Measurements from ENCODE around the gene R3HDM2.
A peak's percentile ranks its signal among the peaks of the same experiment; 100 is the strongest.
"Not testable (repeated sequence)": the region's sequence is repeated elsewhere in the genome, so short reads cannot be mapped to it uniquely, and the experiment has no call there.

Gene R3HDM2

GRCh38 chr12:57429473-57430111 is 1.3 kb downstream of the R3HDM2 start:
- H3K36me3 Mint-ChIP-seq (ENCODE audit: low read depth) = peaks cover 9% of the 10 kb centered on the region
- H3K27me3 Mint-ChIP-seq = no peaks in the 10 kb centered on the region
- no peaks in the 10 kb centered on the region for H3K9me3 Mint-ChIP-seq
- H3K4me1 Mint-ChIP-seq (ENCODE audit: low read depth) = peaks cover 33% of the 10 kb centered on the region
- H3K4me3 Mint-ChIP-seq = peak overlapping the region; percentile 94
- peak overlapping the region; percentile 97 for H3K27ac Mint-ChIP-seq

- Mint-ChIP-seq H3K36me3 (ENCODE audit: low read depth) (peaks cover 14% of the 10 kb centered on the region), H3K9me3 (no peaks in the 10 kb centered on the region), H3K27me3 (no peaks in the 10 kb centered on the region), H3K4me3 (peak overlapping the region; percentile 94), H3K4me1 (ENCODE audit: low read depth) (peaks cover 33% of the 10 kb centered on the region), H3K27ac (peak overlapping the region; percentile 97)
Measured at GRCh38 chr12:57428965-57429364, 1.9 kb downstream of the R3HDM2 start.

GRCh38 chr12:57426948-57427347 is 3.9 kb downstream of the R3HDM2 start:
- H3K9me3 Mint-ChIP-seq, H3K27me3 Mint-ChIP-seq, H3K4me3 Mint-ChIP-seq, H3K27ac Mint-ChIP-seq: not testable (repeated sequence)
- H3K36me3 Mint-ChIP-seq (ENCODE audit: low read depth) = peaks cover 24% of the 10 kb centered on the region
- H3K4me1 Mint-ChIP-seq (ENCODE audit: low read depth) = peaks cover 33% of the 10 kb centered on the region

- Mint-ChIP-seq H3K4me3 (no peak overlapping the region), H3K27me3 (no peaks in the 10 kb centered on the region), H3K9me3 (no peaks in the 10 kb centered on the region), H3K36me3 (ENCODE audit: low read depth) (peaks cover 30% of the 10 kb centered on the region), H3K27ac (no peak overlapping the region), H3K4me1 (ENCODE audit: low read depth) (peaks cover 20% of the 10 kb centered on the region)
Measured at GRCh38 chr12:57420482-57420881, 10.4 kb downstream of the R3HDM2 start.

GRCh38 chr12:57419495-57419894 is 11.3 kb downstream of the R3HDM2 start:
- Mint-ChIP-seq H3K27ac (no peak overlapping the region), H3K27me3 (no peaks in the 10 kb centered on the region), H3K4me3 (no peak overlapping the region), H3K36me3 (ENCODE audit: low read depth) (peaks cover 28% of the 10 kb centered on the region), H3K4me1 (ENCODE audit: low read depth) (peaks cover 28% of the 10 kb centered on the region), H3K9me3 (no peaks in the 10 kb centered on the region)

- peaks cover 28% of the 10 kb centered on the region for H3K4me1 Mint-ChIP-seq (ENCODE audit: low read depth)
- peaks cover 24% of the 10 kb centered on the region for H3K36me3 Mint-ChIP-seq (ENCODE audit: low read depth)
- no peak overlapping the region for H3K27ac Mint-ChIP-seq
- H3K9me3 Mint-ChIP-seq = no peaks in the 10 kb centered on the region
- no peaks in the 10 kb centered on the region for H3K27me3 Mint-ChIP-seq
- no peak overlapping the region for H3K4me3 Mint-ChIP-seq
Measured at GRCh38 chr12:57418255-57418654, 12.6 kb downstream of the R3HDM2 start.

GRCh38 chr12:57416039-57416996 is 14.5 kb downstream of the R3HDM2 start:
- Mint-ChIP-seq H3K36me3 (ENCODE audit: low read depth) (peaks cover 13% of the 10 kb centered on the region), H3K27ac (peak overlapping the region; percentile 43), H3K27me3 (no peaks in the 10 kb centered on the region), H3K4me1 (ENCODE audit: low read depth) (peaks cover 38% of the 10 kb centered on the region), H3K4me3 (no peak overlapping the region), H3K9me3 (no peaks in the 10 kb centered on the region)

GRCh38 chr12:57415088-57415487 is 15.8 kb downstream of the R3HDM2 start:
- Mint-ChIP-seq H3K27ac (no peak overlapping the region), H3K4me1 (ENCODE audit: low read depth) (peaks cover 38% of the 10 kb centered on the region), H3K4me3 (no peak overlapping the region), H3K9me3 (no peaks in the 10 kb centered on the region), H3K36me3 (ENCODE audit: low read depth) (peaks cover 6% of the 10 kb centered on the region), H3K27me3 (no peaks in the 10 kb centered on the region)

- H3K4me3 Mint-ChIP-seq; H3K36me3 Mint-ChIP-seq (ENCODE audit: low read depth); H3K27ac Mint-ChIP-seq; H3K27me3 Mint-ChIP-seq; H3K9me3 Mint-ChIP-seq: not testable (repeated sequence)
- peaks cover 34% of the 10 kb centered on the region for H3K4me1 Mint-ChIP-seq (ENCODE audit: low read depth)
Measured at GRCh38 chr12:57414160-57414559, 16.7 kb downstream of the R3HDM2 start.

GRCh38 chr12:57410534-57410933 is 20.3 kb downstream of the R3HDM2 start:
- Mint-ChIP-seq H3K36me3 (ENCODE audit: low read depth) (peaks cover 9% of the 10 kb centered on the region), H3K27ac (no peak overlapping the region), H3K27me3 (no peaks in the 10 kb centered on the region), H3K4me1 (ENCODE audit: low read depth) (peaks cover 26% of the 10 kb centered on the region), H3K9me3 (no peaks in the 10 kb centered on the region), H3K4me3 (no peak overlapping the region)

GRCh38 chr12:57404966-57405640 is 25.7 kb downstream of the R3HDM2 start:
- peaks cover 9% of the 10 kb centered on the region for H3K4me1 Mint-ChIP-seq (ENCODE audit: low read depth)
- no peak overlapping the region for H3K4me3 Mint-ChIP-seq
- H3K27me3 Mint-ChIP-seq = no peaks in the 10 kb centered on the region
- no peak overlapping the region for H3K27ac Mint-ChIP-seq
- H3K9me3 Mint-ChIP-seq = no peaks in the 10 kb centered on the region
- H3K36me3 Mint-ChIP-seq (ENCODE audit: low read depth) = peaks cover 13% of the 10 kb centered on the region

GRCh38 chr12:57402156-57402555 is 28.7 kb downstream of the R3HDM2 start:
- H3K27me3 Mint-ChIP-seq; H3K4me3 Mint-ChIP-seq; H3K4me1 Mint-ChIP-seq (ENCODE audit: low read depth); H3K27ac Mint-ChIP-seq; H3K9me3 Mint-ChIP-seq: not testable (repeated sequence)
- H3K36me3 Mint-ChIP-seq (ENCODE audit: low read depth) = peaks cover 13% of the 10 kb centered on the region

- H3K9me3 Mint-ChIP-seq = no peaks in the 10 kb centered on the region
- peaks cover 9% of the 10 kb centered on the region for H3K4me1 Mint-ChIP-seq (ENCODE audit: low read depth)
- no peak overlapping the region for H3K4me3 Mint-ChIP-seq
- H3K27ac Mint-ChIP-seq = no peak overlapping the region
- H3K36me3 Mint-ChIP-seq (ENCODE audit: low read depth) = peaks cover 7% of the 10 kb centered on the region
- no peaks in the 10 kb centered on the region for H3K27me3 Mint-ChIP-seq
Measured at GRCh38 chr12:57401165-57401564, 29.7 kb downstream of the R3HDM2 start.

GRCh38 chr12:57399718-57400463 is 31.0 kb downstream of the R3HDM2 start:
- H3K9me3 Mint-ChIP-seq; H3K27ac Mint-ChIP-seq; H3K4me1 Mint-ChIP-seq (ENCODE audit: low read depth); H3K4me3 Mint-ChIP-seq; H3K36me3 Mint-ChIP-seq (ENCODE audit: low read depth); H3K27me3 Mint-ChIP-seq: not testable (repeated sequence)

Measured in stimulated activated naive CD8-positive, alpha-beta T cell treated with anti-CD3 and anti-CD28 coated beads, Interleukin-15, Interleukin-2, amounts not matched to agents 100 ng/mL and 50 ng/mL, for 24 hours (primary cell).